HUES64 (cell line): ENCODE measurements around the gene SRPRA.

Experiments used
- H3K27ac ChIP-seq: 2 replicates; pipeline ENCODE4 v1.7.0; 2013; ENCODE audit warnings: low read depth, low read length, inconsistent platforms
- H3K27me3 ChIP-seq: 2 replicates; pipeline ENCODE4 v1.6.1; 2013; ENCODE audit warnings: mild to moderate bottlenecking, low read length; ENCODE audit not compliant: insufficient read depth
- H3K36me3 ChIP-seq: 2 replicates; pipeline ENCODE4 v1.6.1; 2013; ENCODE audit warnings: mild to moderate bottlenecking, low read length; ENCODE audit not compliant: insufficient read depth
- H3K4me1 ChIP-seq: 2 replicates; pipeline ENCODE4 v1.6.1; 2013; ENCODE audit warnings: mild to moderate bottlenecking, low read length, moderate library complexity; ENCODE audit not compliant: insufficient read depth
- H3K4me3 ChIP-seq: 2 replicates; pipeline ENCODE4 v1.5.1; 2013; ENCODE audit warnings: mild to moderate bottlenecking, low read length, moderate library complexity
- H3K9ac ChIP-seq: 2 replicates; pipeline ENCODE4 v1.6.1; 2013; ENCODE audit warnings: mild to moderate bottlenecking, low read depth, low read length
- H3K9me3 ChIP-seq: 2 replicates; pipeline ENCODE4 v1.6.1; 2013; ENCODE audit warnings: low read depth, low read length; ENCODE audit not compliant: insufficient read depth
- WGBS: fragments of 150-250, 120-280 bp; methylation state at CpG from one replicate; pipeline ENCODE4 v1.1.7; 2013; ENCODE audit warnings: missing lambda C conversion rate; 5-methylcytosine and 5-hydroxymethylcytosine counted together

SRPRA gene

DNA sequence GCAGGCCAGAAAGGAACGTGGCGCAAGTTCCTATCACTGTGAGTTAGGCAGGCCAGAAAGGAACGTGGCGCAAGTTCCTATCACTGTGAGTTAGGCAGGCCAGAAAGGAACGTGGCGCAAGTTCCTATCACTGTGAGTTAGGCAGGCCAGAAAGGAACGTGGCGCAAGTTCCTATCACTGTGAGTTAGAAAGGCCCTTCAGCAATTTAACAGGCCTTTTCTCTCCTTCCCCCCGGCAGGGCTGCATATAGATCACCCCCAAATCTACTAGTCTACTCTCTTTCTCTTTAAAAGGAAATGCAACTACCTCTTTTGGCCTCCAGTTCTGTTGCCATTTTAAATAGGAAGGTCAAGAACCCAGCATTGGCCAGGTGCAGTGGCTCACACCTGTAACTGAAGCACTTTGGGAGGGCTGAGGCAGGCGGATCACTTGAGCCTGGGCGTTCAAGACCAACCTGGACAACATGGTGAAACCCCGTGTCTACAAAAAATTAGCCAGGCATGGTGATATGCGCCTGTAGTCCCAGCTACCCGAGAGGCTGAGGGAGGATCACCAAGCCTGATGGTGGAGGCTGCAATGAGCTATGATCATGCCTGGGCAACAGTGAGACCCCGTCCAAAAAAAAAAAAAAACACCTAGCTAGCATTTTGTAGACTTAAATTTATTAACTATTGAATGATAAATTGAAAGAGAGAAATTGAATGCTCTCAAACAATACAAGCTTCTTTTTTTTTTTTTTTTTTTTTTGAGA, 42.2 kb downstream of the SRPRA start:
- no peak overlapping the region for H3K4me3 ChIP-seq
- no peaks in the 10 kb centered on the region for H3K27me3 ChIP-seq
- WGBS, result 96% methylated on average over 10 of the region's 15 CpGs
- no peak overlapping the region for H3K27ac ChIP-seq
- H3K4me1 ChIP-seq, result no peaks in the 10 kb centered on the region
- peaks cover 16% of the 10 kb centered on the region for H3K9me3 ChIP-seq
- peaks cover 5% of the 10 kb centered on the region; the same call in 1 of the 2 replicates for H3K36me3 ChIP-seq
- H3K9ac ChIP-seq, result no peak overlapping the region

GRCh38 chr11:126225295-126225665, 43.4 kb downstream of the SRPRA start:
- no peaks in the 10 kb centered on the region for H3K4me1 ChIP-seq
- H3K4me3 ChIP-seq, result no peak overlapping the region
- no peaks in the 10 kb centered on the region for H3K27me3 ChIP-seq
- WGBS, result 100% methylated on average over 2 of the region's 2 CpGs
- H3K27ac ChIP-seq, result no peak overlapping the region
- peaks cover 5% of the 10 kb centered on the region; the same call in 1 of the 2 replicates for H3K36me3 ChIP-seq
- H3K9me3 ChIP-seq, result peaks cover 16% of the 10 kb centered on the region
- no peak overlapping the region for H3K9ac ChIP-seq

GRCh38 chr11:126224647-126225294, 43.9 kb downstream of the SRPRA start:
- Histone ChIP-seq H3K9ac (no peak overlapping the region), H3K27ac (no peak overlapping the region), H3K4me1 (no peaks in the 10 kb centered on the region), H3K27me3 (no peaks in the 10 kb centered on the region), H3K36me3 (peaks cover 2% of the 10 kb centered on the region; the same call in 1 of the 2 replicates), H3K4me3 (no peak overlapping the region), H3K9me3 (peaks cover 16% of the 10 kb centered on the region)
- WGBS, result 91% methylated on average over 6 of the region's 6 CpGs

GRCh38 chr11:126219547-126219946, 49.1 kb downstream of the SRPRA start:
- Histone ChIP-seq H3K36me3 (no peaks in the 10 kb centered on the region), H3K9ac (no peak overlapping the region), H3K4me1 (no peaks in the 10 kb centered on the region), H3K9me3 (peaks cover 2% of the 10 kb centered on the region; the same call in 1 of the 2 replicates), H3K27ac (no peak overlapping the region), H3K4me3 (no peak overlapping the region), H3K27me3 (no peaks in the 10 kb centered on the region)
- WGBS, result 70% methylated on average over 4 of the region's 4 CpGs

- Histone ChIP-seq H3K27ac (no peak overlapping the region), H3K9me3 (no peaks in the 10 kb centered on the region), H3K27me3 (no peaks in the 10 kb centered on the region), H3K36me3 (no peaks in the 10 kb centered on the region), H3K9ac (no peak overlapping the region), H3K4me1 (no peaks in the 10 kb centered on the region), H3K4me3 (no peak overlapping the region)
- 75% methylated on average over 1 of the region's 1 CpG for WGBS
Measured at GRCh38 chr11:126217491-126217890, 51.2 kb downstream of the SRPRA start.

DNA sequence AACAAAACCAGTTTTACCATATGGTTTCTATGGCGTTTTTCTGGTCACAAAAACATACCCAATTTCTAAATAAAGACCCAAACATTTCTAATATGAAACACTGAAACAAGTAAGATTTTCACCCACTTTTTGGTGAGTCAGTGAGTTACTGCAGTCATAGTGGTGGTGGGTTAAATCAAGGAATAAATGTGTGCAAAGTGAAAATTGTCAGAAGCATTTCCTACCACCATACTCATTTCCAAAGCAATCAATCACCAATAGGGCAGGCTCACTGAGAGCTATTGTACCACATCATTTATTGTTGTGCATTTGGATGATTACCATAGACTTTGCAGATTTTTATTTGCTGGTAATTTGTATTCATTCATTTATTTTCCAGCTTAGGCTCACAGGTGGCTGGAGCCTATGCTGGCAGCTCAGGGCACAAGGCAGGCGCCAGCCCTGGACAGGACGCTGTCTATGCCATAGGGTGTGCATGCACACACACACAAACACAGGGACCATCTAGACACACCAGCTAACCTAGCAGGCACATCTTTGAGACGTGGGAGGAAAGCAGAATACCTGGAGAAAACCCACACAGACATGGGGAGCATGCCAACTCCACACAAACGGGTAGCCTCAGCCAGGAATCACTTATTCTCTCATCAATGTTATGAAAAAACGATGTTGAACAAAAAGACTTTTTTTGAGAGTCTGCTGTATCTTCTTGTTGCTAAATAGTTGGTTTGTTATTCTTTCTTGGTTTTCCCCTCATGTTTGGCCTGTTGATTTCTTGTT, 52.0 kb downstream of the SRPRA start:
- Histone ChIP-seq H3K27me3 (no peaks in the 10 kb centered on the region), H3K4me3 (no peak overlapping the region), H3K9me3 (no peaks in the 10 kb centered on the region), H3K9ac (no peak overlapping the region), H3K36me3 (no peaks in the 10 kb centered on the region), H3K27ac (no peak overlapping the region), H3K4me1 (no peaks in the 10 kb centered on the region)
- 93% methylated on average over 6 of the region's 6 CpGs for WGBS

DNA sequence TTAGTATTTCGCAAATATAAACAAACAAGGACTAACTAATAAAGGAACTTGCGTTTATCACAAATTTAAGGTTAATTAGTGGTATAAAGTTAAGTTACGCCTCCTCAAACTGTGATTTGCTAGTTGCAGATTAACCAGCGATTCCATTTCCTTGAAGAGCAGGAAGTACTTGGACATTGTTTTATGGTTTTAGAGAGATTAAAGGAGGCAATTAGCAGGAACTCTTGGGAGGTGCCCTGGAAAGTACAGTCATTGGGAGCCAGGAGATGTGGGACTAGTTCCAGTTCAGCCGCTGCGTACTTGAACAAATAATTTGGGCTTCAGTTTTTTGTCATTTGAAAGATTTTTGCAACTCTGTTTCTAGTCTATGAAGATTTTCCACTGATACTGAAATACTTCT, 53.9 kb downstream of the SRPRA start:
- Histone ChIP-seq H3K4me3 (no peak overlapping the region), H3K4me1 (no peaks in the 10 kb centered on the region), H3K9ac (no peak overlapping the region), H3K9me3 (no peaks in the 10 kb centered on the region), H3K27me3 (no peaks in the 10 kb centered on the region), H3K36me3 (peaks cover 7% of the 10 kb centered on the region), H3K27ac (no peak overlapping the region)
- 76% methylated on average over 5 of the region's 6 CpGs for WGBS

GRCh38 chr11:126214441-126214840, 54.3 kb downstream of the SRPRA start:
- Histone ChIP-seq H3K4me3 (no peak overlapping the region), H3K4me1 (no peaks in the 10 kb centered on the region), H3K9ac (no peak overlapping the region), H3K36me3 (peaks cover 11% of the 10 kb centered on the region), H3K27ac (no peak overlapping the region), H3K9me3 (no peaks in the 10 kb centered on the region), H3K27me3 (no peaks in the 10 kb centered on the region)
- 92% methylated on average over 1 of the region's 2 CpGs for WGBS
